ENCODE results near the gene C1QTNF12.
"Not testable (repeated sequence)": the region's sequence is repeated elsewhere in the genome, so short reads cannot be mapped to it uniquely, and the experiment has no call there.

C1QTNF12 gene

DNA sequence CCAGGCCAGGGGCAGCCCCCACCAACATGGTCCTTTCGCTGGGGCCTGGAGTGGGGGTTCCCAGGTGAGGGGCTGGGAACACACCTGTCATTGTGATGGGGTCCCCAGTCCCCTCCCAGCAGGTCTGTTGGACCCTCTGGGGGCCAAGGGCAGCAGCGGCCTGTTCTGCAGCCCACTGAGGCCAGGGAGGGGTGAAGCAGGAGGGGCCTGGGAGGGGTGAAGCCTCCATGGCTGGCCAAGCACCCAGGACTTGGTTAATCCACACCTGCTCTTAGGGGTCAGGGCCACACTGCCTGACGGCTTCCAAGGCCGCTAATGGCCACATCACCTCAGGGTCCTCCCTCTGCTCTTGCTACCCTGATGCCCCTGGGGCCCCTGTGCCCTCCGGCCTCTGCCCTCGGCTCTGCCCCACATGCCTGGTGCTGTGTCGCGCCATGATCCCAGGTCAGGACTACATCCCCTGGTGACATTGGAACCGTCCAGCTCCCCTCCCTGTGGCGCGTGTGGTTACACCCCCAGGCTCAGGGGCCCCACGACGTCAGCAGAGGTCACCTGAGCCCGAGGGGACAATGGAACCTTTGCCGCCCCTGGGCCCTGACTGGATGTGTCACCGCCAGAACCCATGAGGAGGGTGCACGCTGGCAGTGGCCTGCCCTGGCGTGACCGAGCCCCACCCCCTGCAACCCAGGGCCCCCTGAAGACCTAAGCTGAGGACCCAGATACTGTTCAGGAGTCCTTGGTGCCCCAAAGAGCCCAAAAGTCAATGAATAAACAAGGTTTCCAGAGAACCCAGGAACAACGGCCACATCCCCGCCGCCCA lies 47.2 kb downstream of the C1QTNF12 start:
- DNase-seq (ENCODE audit: low read depth): no peak

DNA sequence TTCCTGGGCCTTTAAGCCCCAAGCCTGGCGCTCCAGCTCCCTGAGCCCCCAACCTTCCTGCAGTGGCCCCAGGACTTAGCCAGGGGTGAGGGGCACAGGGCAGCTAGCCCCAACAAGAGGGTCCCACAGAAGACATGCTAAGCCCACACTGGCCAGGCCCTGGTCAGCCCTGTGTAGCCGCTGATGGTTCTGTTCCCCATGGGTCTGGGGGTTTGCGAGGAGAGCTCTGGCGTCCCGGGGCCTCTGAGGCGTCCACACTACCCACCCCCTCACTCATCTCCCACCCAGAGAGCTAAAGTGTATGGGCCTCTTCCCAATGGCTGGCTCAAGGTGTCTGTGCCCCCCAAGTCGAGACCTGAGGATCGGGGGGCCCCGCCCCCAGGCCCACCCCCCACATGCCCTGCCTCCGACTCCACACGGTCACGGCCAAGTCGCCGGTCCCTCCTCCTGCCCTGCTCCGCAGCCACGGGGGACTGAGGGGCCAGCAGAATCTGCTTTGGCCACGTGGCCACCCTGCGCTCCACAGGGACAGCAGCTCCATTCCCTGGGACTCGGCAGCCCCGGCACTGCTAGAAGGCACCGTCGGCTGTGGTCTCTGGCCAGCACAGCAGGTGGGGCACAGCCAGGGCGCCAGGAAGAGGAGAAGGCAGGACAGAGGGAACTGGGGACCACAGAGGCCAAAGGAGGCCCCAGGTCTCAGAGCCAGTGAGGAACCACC lies 47.9 kb downstream of the C1QTNF12 start:
- DNase-seq (ENCODE audit: low read depth): no peak

DNA sequence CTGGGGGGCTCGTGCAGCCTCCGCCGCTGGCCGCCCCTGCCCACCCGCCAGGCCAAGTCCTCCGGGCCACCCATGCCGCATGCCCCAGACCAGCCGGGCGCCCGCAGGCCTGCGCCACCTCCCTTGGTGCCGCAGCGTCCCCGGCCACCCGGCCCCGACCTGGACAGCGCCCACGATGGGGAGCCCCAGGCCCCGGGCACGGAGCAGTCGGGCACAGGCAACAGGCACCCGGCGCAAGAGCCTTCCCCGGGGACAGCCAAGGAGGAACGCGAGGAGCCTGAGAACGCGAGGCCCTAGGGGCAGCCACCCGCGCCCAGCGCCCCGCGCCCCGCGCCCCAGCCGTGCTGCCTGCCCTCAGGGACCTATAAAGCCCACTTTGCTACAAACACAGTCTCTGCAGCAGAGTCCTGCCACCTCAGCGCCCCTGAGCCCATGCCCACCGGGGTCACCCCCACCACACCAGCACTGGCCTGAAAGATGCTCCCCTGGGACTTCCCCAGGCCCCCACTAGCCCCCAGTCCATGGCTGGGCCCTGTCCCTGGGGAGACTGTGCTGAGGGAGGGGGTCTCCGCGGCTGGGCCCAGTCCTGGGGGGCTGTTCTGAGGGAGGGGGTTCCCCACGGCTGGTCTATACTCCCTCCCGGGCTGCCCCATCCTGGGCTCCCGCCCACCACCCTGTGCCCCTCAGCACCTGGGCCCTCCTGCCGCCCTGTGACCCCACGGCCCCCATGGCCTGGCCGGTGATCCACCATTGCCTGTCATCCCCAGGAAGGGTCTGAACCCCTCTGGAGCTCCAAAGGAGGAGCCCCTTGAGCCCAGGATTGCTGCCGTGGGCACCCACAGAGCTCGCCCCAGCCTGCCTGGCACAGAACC lies 48.7 kb downstream of the C1QTNF12 start:
- no peak for DNase-seq (ENCODE audit: low read depth)

DNA sequence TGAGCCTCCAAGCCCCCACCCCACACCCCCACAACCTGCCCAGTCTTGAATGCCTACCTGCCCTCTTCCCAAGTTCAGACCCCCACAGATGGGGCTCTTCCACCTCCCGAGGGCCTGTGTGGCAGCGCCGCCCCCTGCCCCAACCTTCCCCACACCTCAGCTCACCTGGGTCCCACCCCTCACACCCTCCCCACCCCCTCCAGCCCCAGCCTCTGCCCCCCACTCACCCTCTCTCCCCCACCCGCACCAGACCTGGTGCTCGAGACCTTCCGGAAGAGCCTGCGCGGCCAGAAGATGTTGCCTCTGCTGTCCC lies 49.4 kb downstream of the C1QTNF12 start:
- no peak for DNase-seq (ENCODE audit: low read depth)

DNA sequence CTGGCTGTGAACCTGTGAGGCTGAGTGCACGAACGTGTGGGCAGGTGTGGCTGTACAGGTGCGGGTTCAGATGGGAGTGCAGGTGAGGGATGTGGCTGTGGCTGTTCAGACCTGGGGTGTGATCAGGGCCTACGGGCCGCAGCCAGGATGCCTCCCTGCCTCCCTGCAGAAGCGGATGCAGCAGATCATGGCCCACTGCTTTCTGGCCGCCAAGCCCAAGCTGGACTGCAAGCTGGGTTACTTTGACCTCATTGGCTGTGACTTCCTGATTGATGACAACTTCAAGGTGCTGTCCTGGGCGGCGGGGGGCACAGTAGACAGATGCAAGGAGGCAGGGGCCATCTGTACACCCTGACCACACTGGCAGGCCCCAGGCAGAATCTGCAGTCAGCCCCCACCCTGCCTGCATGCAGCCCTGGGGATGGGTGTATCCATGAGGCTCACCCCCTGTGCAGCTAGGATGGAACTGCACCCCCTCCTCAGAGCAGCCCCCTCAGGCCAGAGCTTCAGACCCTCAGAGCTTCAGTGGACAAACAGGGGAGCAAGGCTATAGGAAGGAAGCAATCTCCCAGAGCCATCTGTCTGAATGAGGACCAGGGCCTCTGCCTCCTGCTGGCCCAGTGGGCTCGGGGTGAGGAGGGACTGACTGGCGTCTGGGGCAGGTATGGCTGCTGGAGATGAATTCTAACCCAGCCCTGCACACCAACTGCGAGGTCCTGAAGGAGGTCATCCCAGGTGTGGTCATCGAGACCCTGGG lies 49.9 kb downstream of the C1QTNF12 start:
- no peak for DNase-seq (ENCODE audit: low read depth)

DNA sequence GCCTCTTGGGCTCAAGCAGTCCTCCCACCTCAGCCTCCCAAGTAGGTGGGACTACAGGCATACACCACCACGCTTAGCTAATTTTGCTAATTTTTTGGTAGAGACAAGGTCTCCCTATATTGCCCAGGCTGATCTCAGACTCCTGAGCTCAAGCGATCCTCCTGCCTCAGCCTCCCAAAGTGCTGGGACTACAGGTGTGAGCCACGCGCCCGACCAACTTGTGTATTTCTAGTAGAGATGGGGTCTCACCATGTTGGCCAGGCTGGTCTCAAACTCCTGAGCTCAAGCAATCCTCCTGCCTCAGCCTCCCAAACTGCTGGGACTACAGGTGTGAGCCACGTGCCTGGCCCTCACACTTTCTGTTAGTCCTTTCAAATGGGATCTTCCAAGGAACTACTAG lies 50.8 kb downstream of the C1QTNF12 start:
- not testable (repeated sequence) for DNase-seq (ENCODE audit: low read depth)

DNA sequence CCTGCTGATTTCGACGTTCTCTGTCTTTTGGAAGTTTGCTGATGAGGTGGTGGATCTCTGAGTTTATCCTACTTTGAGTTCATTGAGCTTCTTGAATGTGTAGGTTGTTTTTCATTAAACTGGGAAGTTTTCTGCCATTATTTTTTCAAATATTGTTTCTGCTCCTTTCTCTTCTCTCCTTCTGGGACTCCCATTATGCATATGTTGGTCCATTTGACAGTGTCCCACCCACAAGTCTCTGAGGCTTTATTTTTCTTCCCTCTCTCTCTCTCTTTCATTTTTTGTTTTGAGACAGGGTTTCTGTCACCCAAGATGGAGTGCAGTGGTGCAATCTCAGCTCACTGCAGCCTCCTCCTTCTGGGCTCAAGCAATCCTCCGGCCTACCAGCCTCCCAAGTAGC lies 51.8 kb downstream of the C1QTNF12 start:
- DNase-seq (ENCODE audit: low read depth): no peak
